ENCODE data around the gene FAM83G. TPM values are rescaled to one million over a fixed set of nuclear protein-coding genes. Genes with fewer than 3 reads are reported as not detected.

The FAM83G gene
- total RNA-seq, 3 donors from 2014 or later: 1.8 to 11.0 (median 7.2) TPM

GRCh38 chr17:18970582-18971480 lies 33.7 kb downstream of the FAM83G start:
- H3K36me3 ChIP-seq: no peaks in the 10 kb centered on the region
- intact Hi-C loops (cut with DNase I; ENCODE audit: low total_unique reads): no loop called here
- H3K4me3 ChIP-seq: no peak overlapping the region
- no peaks in the 10 kb centered on the region for H3K9me3 ChIP-seq
- no peak for DNase-seq (ENCODE audit: low spot score in 2 of 2)
- no peaks in the 10 kb centered on the region for H3K4me1 ChIP-seq
- H3K27me3 ChIP-seq: no peaks in the 10 kb centered on the region
- H3K27ac ChIP-seq: no peak overlapping the region
- TF ChIP-seq POLR2A (IDR thresholded peaks at IDR 0.05): no peak
- no peak for TF ChIP-seq POLR2AphosphoS5 (IDR thresholded peaks at IDR 0.05)
- TF ChIP-seq CTCF (IDR thresholded peaks at IDR 0.05): no peak

- intact Hi-C loops (cut with DNase I; ENCODE audit: low total_unique reads): no loop called here
- Histone ChIP-seq H3K4me3 (no peak overlapping the region), H3K36me3 (no peaks in the 10 kb centered on the region), H3K27ac (peak overlapping the region in 1 of 2 donors; percentile 4), H3K27me3 (no peaks in the 10 kb centered on the region), H3K9me3 (no peaks in the 10 kb centered on the region), H3K4me1 (no peaks in the 10 kb centered on the region)
- no peak for DNase-seq (ENCODE audit: low spot score in 2 of 2)
- TF ChIP-seq POLR2A (IDR thresholded peaks at IDR 0.05) (no peak), POLR2AphosphoS5 (IDR thresholded peaks at IDR 0.05) (no peak), CTCF (IDR thresholded peaks at IDR 0.05) (no peak)
Measured at GRCh38 chr17:18968945-18969887, 35.3 kb downstream of the FAM83G start.

GRCh38 chr17:18968345-18968744 lies 36.2 kb downstream of the FAM83G start:
- no peak for TF ChIP-seq POLR2AphosphoS5 (IDR thresholded peaks at IDR 0.05)
- no peak for TF ChIP-seq POLR2A (IDR thresholded peaks at IDR 0.05)
- TF ChIP-seq CTCF (IDR thresholded peaks at IDR 0.05): no peak
- H3K4me3 ChIP-seq: no peak overlapping the region
- H3K27me3 ChIP-seq: no peaks in the 10 kb centered on the region
- H3K36me3 ChIP-seq: no peaks in the 10 kb centered on the region
- DNase-seq (ENCODE audit: low spot score in 2 of 2): no peak
- no peaks in the 10 kb centered on the region for H3K4me1 ChIP-seq
- peak overlapping the region; percentile 4 to 40 for H3K27ac ChIP-seq
- H3K9me3 ChIP-seq: no peaks in the 10 kb centered on the region
- intact Hi-C loops (cut with DNase I; ENCODE audit: low total_unique reads): no loop called here

GRCh38 chr17:18967916-18968315 lies 36.6 kb downstream of the FAM83G start:
- DNase-seq (ENCODE audit: low spot score in 2 of 2): peak in 1 of 2 donors; percentile 32
- no peaks in the 10 kb centered on the region for H3K27me3 ChIP-seq
- intact Hi-C loops (cut with DNase I; ENCODE audit: low total_unique reads): no loop called here
- H3K4me1 ChIP-seq: no peaks in the 10 kb centered on the region
- H3K27ac ChIP-seq: peak overlapping the region; percentile 4 to 40
- TF ChIP-seq POLR2A (IDR thresholded peaks at IDR 0.05) (no peak), POLR2AphosphoS5 (IDR thresholded peaks at IDR 0.05) (no peak), CTCF (IDR thresholded peaks at IDR 0.05) (no peak)
- no peaks in the 10 kb centered on the region for H3K36me3 ChIP-seq
- no peaks in the 10 kb centered on the region for H3K9me3 ChIP-seq
- H3K4me3 ChIP-seq: no peak overlapping the region
